Sigmoid colon (tissue), 7 donors: Measurements from ENCODE around the gene PKN2. TPM values are rescaled to one million over a fixed set of nuclear protein-coding genes. Genes with fewer than 3 reads are reported as not detected.

ENCODE experiments used
- DNase-seq: peaks from one replicate; pipeline ENCODE4 v3.0.0-alpha.2; 2019
- H3K27ac ChIP-seq, 4 donors: fragments of 200-600 bp; sonication (generic); one replicate each; pipeline ENCODE4 v1.5.1; 2016 to 2019; ENCODE audit warnings: mild to moderate bottlenecking in 1 of 4
- H3K27me3 ChIP-seq, 3 donors: fragments of 200-600 bp; sonication (generic); one replicate each; pipeline ENCODE4 v1.5.1; 2019; ENCODE audit warnings: mild to moderate bottlenecking in 1 of 3
- H3K36me3 ChIP-seq, 4 donors: fragments of 200-600 bp; sonication (generic); one replicate each; pipeline ENCODE4 v1.5.1; 2016 to 2019
- H3K4me1 ChIP-seq, 4 donors: fragments of 200-600 bp; sonication (generic); one replicate each; pipeline ENCODE4 v1.5.1; 2017 to 2019
- H3K4me3 ChIP-seq, 4 donors: fragments of 200-600 bp; sonication (generic); one replicate each; pipeline ENCODE4 v1.5.1; 2017 to 2019; ENCODE audit warnings: mild to moderate bottlenecking in 2 of 4, moderate library complexity in 1 of 4
- H3K9me3 ChIP-seq, 4 donors: fragments of 200-600 bp in 3 of 4; sonication (generic) in 3 of 4; one replicate each; pipeline versions ENCODE4 v1.5.1 to v1.6.1; 2013 to 2019
- EP300 ChIP-seq, 4 donors: sonication (generic); formaldehyde crosslinking; IDR thresholded peaks; one replicate each; pipeline ENCODE4 v1.6.1; 2017; ENCODE audit warnings: antibody characterized with exemption in 4 of 4
- POLR2A ChIP-seq, 2 donors: fragments of 450-650 bp; IDR thresholded peaks; one replicate each; pipeline ENCODE4 v1.6.1; 2016; ENCODE audit warnings: antibody characterized with exemption in 2 of 2, mild to moderate bottlenecking in 2 of 2, moderate library complexity in 2 of 2
- POLR2AphosphoS5 ChIP-seq, 4 donors: sonication (generic); formaldehyde crosslinking; IDR thresholded peaks; one replicate each; pipeline ENCODE4 v1.6.1; 2017; ENCODE audit warnings: antibody characterized with exemption in 4 of 4
- WGBS, 2 donors: extraction: QIAGEN DNeasy Blood & Tissue Kit; methylation state at CpG; one replicate each; pipeline ENCODE4 v1.1.7; 2013; 5-methylcytosine and 5-hydroxymethylcytosine counted together
- intact Hi-C: fragments of 100-400 bp; cut with DNase I; formaldehyde crosslinking; loops from one replicate; pipeline ENCODE4 v1.15.1; 2023
- polyA plus RNA-seq, 3 donors: library from polyadenylated mRNA; stranded (reverse); fragments of 200-250 nt; gene quantifications; one replicate each; pipeline ENCODE4 v1.2.3, GENCODE V29; 2013
- total RNA-seq, 4 donors: library from RNA; depleted of rRNA; stranded (reverse); fragments of >200 nt; gene quantifications; one replicate each; pipeline ENCODE4 v1.1.0, GENCODE V29; 2016
- TF ChIP-seq, protein P1 (sequence below), 4 experiments: fragments of 450-650 bp in 3 of 4; fragments of 200-600 bp in 1 of 4; IDR thresholded peaks; one replicate each; pipeline ENCODE4 v1.5.1; 2016 to 2019; ENCODE audit warnings: antibody characterized with exemption in 4 of 4, mild to moderate bottlenecking in 3 of 4, moderate library complexity in 2 of 4
- donor health status: healthy with polysubstance abuse.
- donor health status: Bipolar disorder and iron deficiency.
- donor health status: healthy.

Gene PKN2
- total and polyA plus RNA-seq, 7 donors, result 9.6 to 43.4 (median 25.5) TPM

DNA sequence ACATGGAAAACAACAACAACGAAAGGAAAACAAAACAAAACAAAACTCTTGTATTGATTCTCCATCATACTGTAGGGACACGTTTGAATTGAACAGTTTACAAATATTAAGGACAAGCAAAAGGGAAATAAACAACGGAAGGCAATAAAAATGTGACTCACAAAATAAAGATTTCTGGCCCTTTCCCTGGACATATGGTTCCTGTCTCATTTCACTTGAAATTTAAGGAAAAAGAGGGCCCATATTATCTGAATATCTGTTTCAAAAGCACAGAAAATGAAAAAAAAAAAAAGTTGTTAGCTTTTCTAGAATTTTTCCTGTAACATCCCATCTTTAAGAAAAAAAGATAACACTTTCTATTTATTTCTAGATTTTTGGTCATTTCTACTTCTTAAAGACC is 3.6 kb upstream of the PKN2 start:
- TF ChIP-seq, protein P1, sequence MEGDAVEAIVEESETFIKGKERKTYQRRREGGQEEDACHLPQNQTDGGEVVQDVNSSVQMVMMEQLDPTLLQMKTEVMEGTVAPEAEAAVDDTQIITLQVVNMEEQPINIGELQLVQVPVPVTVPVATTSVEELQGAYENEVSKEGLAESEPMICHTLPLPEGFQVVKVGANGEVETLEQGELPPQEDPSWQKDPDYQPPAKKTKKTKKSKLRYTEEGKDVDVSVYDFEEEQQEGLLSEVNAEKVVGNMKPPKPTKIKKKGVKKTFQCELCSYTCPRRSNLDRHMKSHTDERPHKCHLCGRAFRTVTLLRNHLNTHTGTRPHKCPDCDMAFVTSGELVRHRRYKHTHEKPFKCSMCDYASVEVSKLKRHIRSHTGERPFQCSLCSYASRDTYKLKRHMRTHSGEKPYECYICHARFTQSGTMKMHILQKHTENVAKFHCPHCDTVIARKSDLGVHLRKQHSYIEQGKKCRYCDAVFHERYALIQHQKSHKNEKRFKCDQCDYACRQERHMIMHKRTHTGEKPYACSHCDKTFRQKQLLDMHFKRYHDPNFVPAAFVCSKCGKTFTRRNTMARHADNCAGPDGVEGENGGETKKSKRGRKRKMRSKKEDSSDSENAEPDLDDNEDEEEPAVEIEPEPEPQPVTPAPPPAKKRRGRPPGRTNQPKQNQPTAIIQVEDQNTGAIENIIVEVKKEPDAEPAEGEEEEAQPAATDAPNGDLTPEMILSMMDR (IDR thresholded peaks at IDR 0.05), result no peak
- no peak for TF ChIP-seq POLR2A (IDR thresholded peaks at IDR 0.05)
- TF ChIP-seq EP300 (IDR thresholded peaks at IDR 0.05), result no peak
- no peak for TF ChIP-seq POLR2AphosphoS5 (IDR thresholded peaks at IDR 0.05)
- 36 to 51% methylated on average over 3 of the region's 3 CpGs for WGBS, 2 donors
- H3K36me3 ChIP-seq, result no peaks in the 10 kb centered on the region
- no peak for DNase-seq
- H3K9me3 ChIP-seq, result no peaks in the 10 kb centered on the region
- intact Hi-C loops, result loop anchor here (5.0 to 10.0 kb wide), 3 partner anchors 52 to 1766 kb away; partner anchors contain the start of genes GTF2B, HS2ST1 and SELENOF
- H3K4me1 ChIP-seq, result peaks cover 0 to 15% (median 6%) of the 10 kb centered on the region in 4 donors
- H3K4me3 ChIP-seq, result no peak overlapping the region
- no peak overlapping the region for H3K27ac ChIP-seq
- H3K27me3 ChIP-seq, result no peaks in the 10 kb centered on the region

DNA sequence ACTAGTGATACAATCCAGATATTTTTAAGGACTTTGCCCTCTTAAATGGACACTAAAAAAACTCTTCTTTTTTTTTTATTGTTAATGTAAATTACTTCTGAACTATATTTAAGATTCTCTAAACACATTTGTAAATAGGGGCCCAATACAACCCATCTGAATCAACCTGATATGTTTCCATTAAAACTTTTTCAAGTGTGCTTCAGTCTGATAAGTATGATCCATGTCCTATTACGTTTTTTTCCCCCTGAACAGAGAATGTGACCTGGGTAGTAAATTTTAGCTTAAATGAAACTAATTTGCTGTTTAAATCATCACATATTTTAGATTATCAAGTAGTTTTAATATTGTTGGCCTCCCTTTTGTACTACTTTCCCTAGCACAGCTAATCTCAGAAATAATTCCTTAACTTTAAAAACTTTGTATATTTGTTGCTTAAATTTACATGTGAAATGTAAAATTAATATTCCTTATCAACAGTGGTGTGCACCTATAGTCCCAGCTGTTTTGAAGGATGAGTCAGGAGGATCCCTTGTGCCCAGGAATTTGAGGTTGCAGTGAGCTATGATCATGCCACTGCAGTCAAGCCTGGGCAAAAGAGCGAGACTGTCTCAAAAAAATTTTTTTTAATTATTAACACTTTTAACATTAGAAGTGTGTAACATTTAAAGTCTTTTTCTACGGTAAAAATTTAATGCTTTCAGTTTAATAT is 3.0 kb upstream of the PKN2 start:
- TF ChIP-seq, protein P1 (IDR thresholded peaks at IDR 0.05), result no peak
- TF ChIP-seq POLR2A (IDR thresholded peaks at IDR 0.05) (no peak), EP300 (IDR thresholded peaks at IDR 0.05) (no peak), POLR2AphosphoS5 (IDR thresholded peaks at IDR 0.05) (no peak)
- peaks cover 0 to 21% (median 12%) of the 10 kb centered on the region in 4 donors for H3K4me1 ChIP-seq
- no peaks in the 10 kb centered on the region for H3K27me3 ChIP-seq
- intact Hi-C loops, result loop anchor here (5.0 to 10.0 kb wide), 3 partner anchors 51 to 1766 kb away; partner anchors contain the start of genes GTF2B, HS2ST1 and SELENOF
- no peak overlapping the region for H3K4me3 ChIP-seq
- WGBS, 2 donors, result 93 to 94% methylated on average over 3 of the region's 3 CpGs
- H3K27ac ChIP-seq, result no peak overlapping the region
- no peaks in the 10 kb centered on the region for H3K9me3 ChIP-seq
- no peaks in the 10 kb centered on the region for H3K36me3 ChIP-seq
- DNase-seq, result no peak

DNA sequence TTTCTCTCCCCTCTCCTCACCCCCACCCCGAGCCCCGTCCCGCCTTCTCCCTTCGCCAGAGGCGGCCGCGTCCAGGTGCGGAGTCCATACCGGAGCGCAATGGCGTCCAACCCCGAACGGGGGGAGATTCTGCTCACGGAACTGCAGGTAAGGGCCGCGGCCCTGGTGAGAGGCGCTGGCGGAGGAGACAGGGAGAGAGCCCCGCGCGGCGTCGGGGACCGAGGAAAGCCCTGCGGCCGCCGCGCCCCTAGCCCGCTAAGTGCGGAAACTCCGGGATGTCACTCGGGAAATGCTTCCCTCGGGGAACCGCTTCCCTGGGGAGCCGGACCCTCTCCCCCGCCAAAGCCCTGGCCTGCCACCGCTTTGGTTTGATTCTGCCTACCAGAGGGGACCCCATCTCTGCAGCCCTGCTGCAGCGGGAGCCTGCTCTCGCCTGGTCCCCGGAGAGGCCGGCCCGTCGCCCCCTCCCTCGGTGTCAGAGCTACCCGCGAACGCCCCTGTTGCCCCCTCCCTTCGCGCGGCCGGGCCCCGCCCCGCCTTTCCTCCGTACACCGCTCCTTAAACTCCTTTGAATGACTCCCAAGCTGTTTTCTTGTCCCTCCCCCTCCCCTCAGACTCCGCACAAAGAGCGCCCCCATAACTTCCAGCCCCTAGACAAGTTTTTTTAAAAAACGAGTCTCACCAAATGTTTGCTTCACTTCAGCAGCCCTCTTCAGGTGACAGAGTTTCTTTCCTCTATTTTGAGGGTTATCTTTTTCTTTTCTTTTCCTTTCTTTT is 597 bp downstream of the PKN2 start:
- DNase-seq, result peak; percentile 76
- TF ChIP-seq EP300 (IDR thresholded peaks at IDR 0.05), result no peak
- TF ChIP-seq, protein P1 (IDR thresholded peaks at IDR 0.05), result peak in 1 of 4 experiments; percentile 4
- intact Hi-C loops, result loop anchor here (5.0 to 10.0 kb wide), 3 partner anchors 48 to 1770 kb away; partner anchors contain the start of genes GTF2B, HS2ST1 and SELENOF
- H3K27ac ChIP-seq, result peak overlapping the region; percentile 91 to 97 (median 96)
- H3K9me3 ChIP-seq, result no peaks in the 10 kb centered on the region
- peak overlapping the region; percentile 77 to 95 (median 92) for H3K4me3 ChIP-seq
- no peaks in the 10 kb centered on the region for H3K36me3 ChIP-seq
- H3K4me1 ChIP-seq, result peaks cover 0 to 38% (median 18%) of the 10 kb centered on the region in 4 donors
- H3K27me3 ChIP-seq, result no peaks in the 10 kb centered on the region
- WGBS, 2 donors, result 1% methylated on average over 58 of the region's 58 CpGs

DNA sequence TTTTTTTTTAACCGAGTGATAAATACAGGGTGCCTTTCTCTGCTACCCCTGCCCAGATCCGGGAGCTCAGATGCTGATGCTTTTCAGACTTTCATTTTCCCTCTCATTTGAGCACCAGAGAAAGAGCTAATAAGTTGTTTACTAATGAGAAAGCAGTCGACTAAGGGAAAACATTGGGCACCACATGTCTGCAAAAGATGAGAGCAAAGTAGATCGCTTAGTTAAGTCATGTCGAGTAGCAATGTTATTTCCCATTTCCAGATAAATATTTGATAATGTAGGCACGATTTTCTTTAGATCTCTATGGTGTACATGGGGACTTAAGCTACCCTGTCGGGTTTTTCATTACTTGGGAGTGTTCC is 1.2 kb downstream of the PKN2 start:
- Histone ChIP-seq H3K4me1 (peaks cover 0 to 38% (median 18%) of the 10 kb centered on the region in 4 donors), H3K27ac (peak overlapping the region; percentile 91 to 97 (median 96)), H3K4me3 (peak overlapping the region; percentile 77 to 95 (median 92)), H3K27me3 (no peaks in the 10 kb centered on the region), H3K9me3 (no peaks in the 10 kb centered on the region), H3K36me3 (no peaks in the 10 kb centered on the region)
- no peak for DNase-seq
- intact Hi-C loops, result loop anchor here (10.0 kb wide), 1 partner anchor 1770 kb away; the partner anchor contains the start of genes HS2ST1 and SELENOF
- WGBS, 2 donors, result 0% methylated on average over 7 of the region's 7 CpGs
- TF ChIP-seq, protein P1 (IDR thresholded peaks at IDR 0.05), result no peak
- TF ChIP-seq POLR2A (IDR thresholded peaks at IDR 0.05) (no peak), EP300 (IDR thresholded peaks at IDR 0.05) (no peak), POLR2AphosphoS5 (IDR thresholded peaks at IDR 0.05) (no peak)
